ENCODE data around the gene TMCO4.

Gene TMCO4

DNA sequence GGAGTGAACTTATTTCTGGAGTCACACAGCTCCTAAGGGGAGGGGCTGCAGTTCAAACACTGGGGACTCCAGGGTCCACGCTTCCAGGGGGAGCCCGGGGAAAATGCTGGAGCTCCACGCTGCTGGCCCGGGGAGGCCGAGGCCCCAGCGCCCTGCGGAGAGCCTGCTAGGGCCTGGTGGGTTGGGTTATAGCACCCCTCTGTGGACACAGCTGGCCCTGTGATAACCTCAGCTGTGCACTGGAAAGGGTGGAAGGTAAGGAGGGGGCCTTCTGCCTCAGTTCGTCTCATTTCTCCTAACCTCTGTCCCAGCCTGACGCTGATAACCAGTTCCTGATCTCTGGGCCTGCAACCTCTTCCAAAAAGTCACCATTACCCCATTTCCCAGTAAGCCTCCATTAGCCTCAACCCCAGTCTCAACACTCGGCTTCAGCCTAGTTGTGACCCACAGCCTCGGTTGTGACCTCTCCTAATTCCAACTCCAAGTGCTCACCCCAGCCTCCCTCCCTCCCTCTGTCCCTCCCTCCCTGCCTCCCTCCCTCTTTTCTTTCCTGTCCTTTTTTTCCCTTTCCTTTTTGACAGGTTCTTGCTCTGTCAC lies 148.5 kb downstream of the TMCO4 start:
- TF ChIP-seq SNAI2 (CRISPR knock-in tag; IDR thresholded peaks at IDR 0.05) = no peak
- TF ChIP-seq ESRRG (CRISPR knock-in tag; IDR thresholded peaks at IDR 0.05) = no peak
- TF ChIP-seq, protein P1, sequence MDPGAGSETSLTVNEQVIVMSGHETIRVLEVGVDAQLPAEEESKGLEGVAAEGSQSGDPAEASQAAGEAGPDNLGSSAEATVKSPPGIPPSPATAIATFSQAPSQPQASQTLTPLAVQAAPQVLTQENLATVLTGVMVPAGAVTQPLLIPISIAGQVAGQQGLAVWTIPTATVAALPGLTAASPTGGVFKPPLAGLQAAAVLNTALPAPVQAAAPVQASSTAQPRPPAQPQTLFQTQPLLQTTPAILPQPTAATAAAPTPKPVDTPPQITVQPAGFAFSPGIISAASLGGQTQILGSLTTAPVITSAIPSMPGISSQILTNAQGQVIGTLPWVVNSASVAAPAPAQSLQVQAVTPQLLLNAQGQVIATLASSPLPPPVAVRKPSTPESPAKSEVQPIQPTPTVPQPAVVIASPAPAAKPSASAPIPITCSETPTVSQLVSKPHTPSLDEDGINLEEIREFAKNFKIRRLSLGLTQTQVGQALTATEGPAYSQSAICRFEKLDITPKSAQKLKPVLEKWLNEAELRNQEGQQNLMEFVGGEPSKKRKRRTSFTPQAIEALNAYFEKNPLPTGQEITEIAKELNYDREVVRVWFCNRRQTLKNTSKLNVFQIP (CRISPR knock-in tag; IDR thresholded peaks at IDR 0.05; ENCODE audit: borderline replicate concordance, low read depth) = no peak
- TF ChIP-seq ISL1 (CRISPR knock-in tag; IDR thresholded peaks at IDR 0.05) = no peak
- no peak for TF ChIP-seq TOX (CRISPR knock-in tag; IDR thresholded peaks at IDR 0.05; ENCODE audit: borderline replicate concordance)
- TF ChIP-seq, protein P2, sequence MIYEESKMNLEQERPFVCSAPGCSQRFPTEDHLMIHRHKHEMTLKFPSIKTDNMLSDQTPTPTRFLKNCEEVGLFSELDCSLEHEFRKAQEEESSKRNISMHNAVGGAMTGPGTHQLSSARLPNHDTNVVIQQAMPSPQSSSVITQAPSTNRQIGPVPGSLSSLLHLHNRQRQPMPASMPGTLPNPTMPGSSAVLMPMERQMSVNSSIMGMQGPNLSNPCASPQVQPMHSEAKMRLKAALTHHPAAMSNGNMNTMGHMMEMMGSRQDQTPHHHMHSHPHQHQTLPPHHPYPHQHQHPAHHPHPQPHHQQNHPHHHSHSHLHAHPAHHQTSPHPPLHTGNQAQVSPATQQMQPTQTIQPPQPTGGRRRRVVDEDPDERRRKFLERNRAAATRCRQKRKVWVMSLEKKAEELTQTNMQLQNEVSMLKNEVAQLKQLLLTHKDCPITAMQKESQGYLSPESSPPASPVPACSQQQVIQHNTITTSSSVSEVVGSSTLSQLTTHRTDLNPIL (CRISPR knock-in tag; IDR thresholded peaks at IDR 0.05; ENCODE audit: low read depth) = no peak
- no peak for TF ChIP-seq ZC3H10 (CRISPR knock-in tag; IDR thresholded peaks at IDR 0.05)
- no peak for TF ChIP-seq ARNTL (CRISPR knock-in tag; IDR thresholded peaks at IDR 0.05; ENCODE audit: borderline replicate concordance, low read depth)
- peak; percentile 90 for ATAC-seq

DNA sequence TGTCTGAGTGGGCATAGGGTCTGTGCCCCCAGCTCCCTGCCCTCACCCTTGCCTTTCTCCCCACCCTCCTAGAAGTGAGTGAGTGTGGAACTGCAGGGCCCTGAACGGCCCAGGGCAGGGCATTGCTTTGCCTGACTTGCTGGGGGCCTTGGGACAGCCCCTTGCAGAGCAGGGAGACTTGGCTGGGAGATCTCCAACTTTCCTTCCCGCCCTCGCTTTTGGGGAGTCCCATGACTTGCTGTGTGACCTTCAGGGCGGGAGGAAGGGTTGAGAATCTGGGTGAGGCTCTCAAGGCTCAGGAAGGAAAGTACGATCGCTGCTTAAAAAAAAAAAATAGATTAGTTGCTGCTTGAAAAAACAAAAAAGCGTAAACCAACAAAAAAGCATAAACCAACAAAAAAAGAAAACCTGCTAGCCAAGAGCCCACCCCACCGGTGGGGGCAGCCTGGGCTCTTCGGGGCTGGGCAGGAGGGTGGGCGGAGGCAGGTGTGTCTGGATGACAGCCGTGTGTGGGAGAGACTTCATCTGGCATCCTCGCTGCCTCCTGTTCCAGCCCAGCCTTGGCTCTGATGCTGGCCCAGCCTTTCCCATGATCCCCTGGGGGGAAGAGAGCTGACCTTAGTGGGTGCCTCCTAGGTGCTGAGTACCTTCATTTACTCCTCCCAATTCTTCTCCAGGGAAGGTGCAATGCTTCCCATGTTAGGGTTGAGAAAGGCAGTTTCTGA lies 149.1 kb downstream of the TMCO4 start:
- peak; percentile 3; the same call in 2 of the 3 replicates for ATAC-seq

More for the DNA sequence above, 149.1 kb downstream of the TMCO4 start:
- TF ChIP-seq TOX (CRISPR knock-in tag; IDR thresholded peaks at IDR 0.05; ENCODE audit: borderline replicate concordance) (no peak), TCF4 (CRISPR knock-in tag; IDR thresholded peaks at IDR 0.05; ENCODE audit: borderline replicate concordance) (no peak), SNAI2 (CRISPR knock-in tag; IDR thresholded peaks at IDR 0.05) (no peak), ZNF565 (CRISPR knock-in tag; conservative IDR thresholded peaks at IDR 0.05; ENCODE audit: low read depth) (no peak), ESRRG (CRISPR knock-in tag; IDR thresholded peaks at IDR 0.05) (no peak), CSDC2 (CRISPR knock-in tag; IDR thresholded peaks at IDR 0.05) (no peak), ISL1 (CRISPR knock-in tag; IDR thresholded peaks at IDR 0.05) (no peak), RARB (CRISPR knock-in tag; IDR thresholded peaks at IDR 0.05) (no peak), ZNF8 (CRISPR knock-in tag; IDR thresholded peaks at IDR 0.05) (no peak), ZNF70 (CRISPR knock-in tag; IDR thresholded peaks at IDR 0.05) (no peak), ARNTL (CRISPR knock-in tag; IDR thresholded peaks at IDR 0.05; ENCODE audit: borderline replicate concordance, low read depth) (no peak)
- TF ChIP-seq, protein P3, sequence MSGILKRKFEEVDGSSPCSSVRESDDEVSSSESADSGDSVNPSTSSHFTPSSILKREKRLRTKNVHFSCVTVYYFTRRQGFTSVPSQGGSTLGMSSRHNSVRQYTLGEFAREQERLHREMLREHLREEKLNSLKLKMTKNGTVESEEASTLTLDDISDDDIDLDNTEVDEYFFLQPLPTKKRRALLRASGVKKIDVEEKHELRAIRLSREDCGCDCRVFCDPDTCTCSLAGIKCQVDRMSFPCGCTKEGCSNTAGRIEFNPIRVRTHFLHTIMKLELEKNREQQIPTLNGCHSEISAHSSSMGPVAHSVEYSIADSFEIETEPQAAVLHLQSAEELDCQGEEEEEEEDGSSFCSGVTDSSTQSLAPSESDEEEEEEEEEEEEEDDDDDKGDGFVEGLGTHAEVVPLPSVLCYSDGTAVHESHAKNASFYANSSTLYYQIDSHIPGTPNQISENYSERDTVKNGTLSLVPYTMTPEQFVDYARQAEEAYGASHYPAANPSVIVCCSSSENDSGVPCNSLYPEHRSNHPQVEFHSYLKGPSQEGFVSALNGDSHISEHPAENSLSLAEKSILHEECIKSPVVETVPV (CRISPR knock-in tag; IDR thresholded peaks at IDR 0.05) = no peak
- TF ChIP-seq, protein P2 (CRISPR knock-in tag; IDR thresholded peaks at IDR 0.05; ENCODE audit: low read depth) = no peak
- TF ChIP-seq, protein P1 (CRISPR knock-in tag; IDR thresholded peaks at IDR 0.05; ENCODE audit: borderline replicate concordance, low read depth) = no peak
- TF ChIP-seq, protein P4, sequence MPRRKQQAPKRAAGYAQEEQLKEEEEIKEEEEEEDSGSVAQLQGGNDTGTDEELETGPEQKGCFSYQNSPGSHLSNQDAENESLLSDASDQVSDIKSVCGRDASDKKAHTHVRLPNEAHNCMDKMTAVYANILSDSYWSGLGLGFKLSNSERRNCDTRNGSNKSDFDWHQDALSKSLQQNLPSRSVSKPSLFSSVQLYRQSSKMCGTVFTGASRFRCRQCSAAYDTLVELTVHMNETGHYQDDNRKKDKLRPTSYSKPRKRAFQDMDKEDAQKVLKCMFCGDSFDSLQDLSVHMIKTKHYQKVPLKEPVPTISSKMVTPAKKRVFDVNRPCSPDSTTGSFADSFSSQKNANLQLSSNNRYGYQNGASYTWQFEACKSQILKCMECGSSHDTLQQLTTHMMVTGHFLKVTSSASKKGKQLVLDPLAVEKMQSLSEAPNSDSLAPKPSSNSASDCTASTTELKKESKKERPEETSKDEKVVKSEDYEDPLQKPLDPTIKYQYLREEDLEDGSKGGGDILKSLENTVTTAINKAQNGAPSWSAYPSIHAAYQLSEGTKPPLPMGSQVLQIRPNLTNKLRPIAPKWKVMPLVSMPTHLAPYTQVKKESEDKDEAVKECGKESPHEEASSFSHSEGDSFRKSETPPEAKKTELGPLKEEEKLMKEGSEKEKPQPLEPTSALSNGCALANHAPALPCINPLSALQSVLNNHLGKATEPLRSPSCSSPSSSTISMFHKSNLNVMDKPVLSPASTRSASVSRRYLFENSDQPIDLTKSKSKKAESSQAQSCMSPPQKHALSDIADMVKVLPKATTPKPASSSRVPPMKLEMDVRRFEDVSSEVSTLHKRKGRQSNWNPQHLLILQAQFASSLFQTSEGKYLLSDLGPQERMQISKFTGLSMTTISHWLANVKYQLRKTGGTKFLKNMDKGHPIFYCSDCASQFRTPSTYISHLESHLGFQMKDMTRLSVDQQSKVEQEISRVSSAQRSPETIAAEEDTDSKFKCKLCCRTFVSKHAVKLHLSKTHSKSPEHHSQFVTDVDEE (CRISPR knock-in tag; IDR thresholded peaks at IDR 0.05) = no peak
